HPDE6-E6E7 (cell line): ENCODE data around the gene EDAR.
A peak's percentile ranks its signal among the peaks of the same experiment; 100 is the strongest.

Experiments
- DNase-seq: peaks from one replicate; pipeline ENCODE4 v3.0.0; 2011; ENCODE audit warnings: missing footprints; ENCODE audit errors: extremely low spot score

EDAR gene

DNA sequence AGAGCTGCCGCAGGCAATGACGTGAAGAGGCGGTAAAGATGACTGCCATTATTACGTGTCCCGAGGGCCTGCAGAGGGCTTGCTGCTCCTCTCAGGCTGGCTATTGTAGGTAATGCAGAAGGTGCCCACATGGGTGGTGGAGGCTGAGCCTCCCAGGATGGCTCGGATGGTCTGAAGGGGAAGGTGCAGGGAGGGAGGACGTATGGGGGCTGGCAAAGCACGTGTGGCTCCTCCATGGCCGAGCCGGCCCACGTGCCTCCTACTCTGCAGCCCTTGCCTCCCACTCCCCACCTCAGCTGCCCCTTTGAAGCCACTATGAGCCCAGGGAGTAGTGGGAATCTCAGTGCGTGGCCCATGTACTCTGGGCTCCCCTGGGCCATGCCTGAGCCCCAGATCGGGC is 48.9 kb downstream of the EDAR start:
- DNase-seq: no peak

- DNase-seq: no peak
These were observed 50.8 kb downstream of the EDAR start for GRCh38 chr2:108938077-108938710.

DNA sequence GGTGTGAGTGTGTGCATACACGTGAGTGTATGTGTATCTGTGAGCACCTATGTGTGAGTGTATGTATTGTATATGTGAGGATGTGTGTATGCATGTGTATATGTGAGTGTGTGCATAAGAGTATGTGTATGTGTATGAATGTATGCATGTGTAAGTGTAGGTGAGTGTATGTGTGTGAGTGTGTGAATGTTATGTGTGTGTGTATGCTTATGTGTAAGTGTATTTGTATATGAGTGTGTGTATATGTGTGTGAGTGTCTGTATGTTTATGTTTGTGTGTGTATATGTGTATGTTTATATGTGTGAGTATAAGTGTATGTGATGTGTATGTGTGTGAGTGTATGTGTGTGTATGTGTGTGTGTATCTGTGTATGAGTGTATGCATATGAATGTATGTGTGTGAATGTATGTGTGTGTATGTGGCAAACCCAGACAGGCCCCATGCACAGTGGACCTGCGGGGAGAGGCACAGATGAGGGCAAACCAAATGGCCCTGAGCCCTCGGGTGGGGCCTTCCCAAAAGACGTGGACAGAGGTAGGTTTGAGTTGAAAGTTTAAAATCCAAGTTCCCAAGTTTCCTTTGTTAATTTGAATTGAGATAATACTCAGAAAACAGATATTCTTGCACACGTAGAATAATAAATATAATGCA is 51.5 kb downstream of the EDAR start:
- no peak for DNase-seq

- no peak for DNase-seq
These were observed 52.2 kb downstream of the EDAR start for GRCh38 chr2:108936866-108937265.

DNA sequence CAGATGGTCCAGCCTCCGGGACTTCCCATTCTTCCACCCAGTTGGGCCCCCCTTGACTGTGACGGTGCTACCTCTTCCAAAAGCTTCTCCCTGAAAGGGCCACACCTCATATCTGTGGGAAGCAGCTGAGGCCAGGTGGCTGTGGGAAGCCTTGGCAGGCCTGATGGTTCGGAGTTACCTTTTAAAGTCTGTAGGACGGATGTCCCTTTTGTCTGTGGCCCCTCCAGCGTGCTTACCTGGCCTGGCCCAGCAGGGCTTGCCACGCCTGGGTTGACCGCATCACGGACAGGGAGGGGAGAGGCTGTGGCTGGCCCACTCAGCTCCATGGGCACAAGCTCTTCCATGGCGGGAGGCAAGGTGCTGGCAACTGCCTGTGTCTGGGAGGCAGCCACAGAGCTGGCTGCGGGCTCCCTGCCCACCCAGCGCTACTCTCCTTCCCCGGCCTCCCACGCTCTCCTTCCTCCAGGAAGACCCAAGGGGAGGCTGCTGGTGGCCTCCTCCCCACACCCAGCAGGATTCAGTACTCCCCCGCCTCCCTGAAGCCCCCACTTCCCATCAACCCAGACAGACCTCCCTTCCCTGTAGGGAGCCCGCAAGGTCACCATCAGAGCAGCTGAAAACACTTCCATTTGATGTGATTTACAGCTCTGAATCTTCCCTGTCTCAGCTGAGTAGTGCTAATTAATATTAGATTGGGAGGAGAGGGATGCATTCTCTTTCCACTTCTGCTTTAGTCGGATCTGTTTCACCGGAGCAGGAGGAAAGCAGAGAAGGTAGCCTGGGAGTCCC is 52.8 kb downstream of the EDAR start:
- no peak for DNase-seq

DNA sequence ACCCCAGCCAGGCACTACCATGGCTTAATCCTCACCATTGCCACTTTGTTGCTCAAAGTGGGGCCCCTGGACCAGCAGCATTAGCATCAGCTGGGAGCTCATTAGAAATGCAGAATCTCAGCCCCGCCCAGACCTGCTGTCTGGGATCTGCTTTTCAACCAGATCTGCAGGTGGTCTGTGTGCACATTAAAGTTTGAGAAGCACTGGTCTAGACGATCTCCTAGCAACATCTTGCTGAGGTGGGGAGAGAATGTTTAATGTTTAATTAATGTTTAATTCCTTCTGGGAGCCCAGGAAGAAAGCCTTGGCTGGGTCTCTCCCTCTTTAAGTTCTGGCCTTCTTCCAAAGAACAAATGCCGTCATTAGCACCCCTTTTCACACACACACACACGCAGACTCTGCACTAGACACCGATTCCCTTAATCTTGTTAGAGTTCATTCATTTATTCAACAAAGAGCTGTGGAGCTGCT is 53.7 kb downstream of the EDAR start:
- DNase-seq: no peak

- DNase-seq: no peak
These were observed 54.3 kb downstream of the EDAR start for GRCh38 chr2:108934583-108935245.

- DNase-seq: no peak
These were observed 54.9 kb downstream of the EDAR start for GRCh38 chr2:108934151-108934550.

DNA sequence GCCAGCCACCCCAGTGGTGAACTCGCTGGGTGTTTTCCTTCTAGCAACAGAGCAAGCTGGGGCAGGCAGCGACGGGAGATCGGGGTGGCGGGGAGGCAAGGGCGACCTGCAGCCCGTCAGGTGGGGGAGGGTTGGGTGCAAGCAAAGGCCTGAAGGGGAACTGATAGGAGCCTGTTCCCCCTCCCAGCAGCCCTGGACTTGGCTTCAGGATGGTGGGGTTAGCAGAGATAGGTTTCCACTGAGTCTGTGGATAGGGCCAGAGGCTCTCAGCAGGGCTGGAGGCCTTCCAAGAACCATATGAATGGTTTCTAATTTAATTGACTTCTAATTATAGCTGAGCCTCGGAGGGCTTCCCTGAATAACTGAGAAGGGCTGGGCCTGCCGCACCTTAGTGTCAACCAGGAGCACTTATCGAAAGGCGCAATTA is 55.3 kb downstream of the EDAR start:
- peak; percentile 44 for DNase-seq

GRCh38 chr2:108932736-108933332 is 56.2 kb downstream of the EDAR start:
- DNase-seq: no peak

GRCh38 chr2:108931372-108931771 is 57.6 kb downstream of the EDAR start:
- no peak for DNase-seq

DNA sequence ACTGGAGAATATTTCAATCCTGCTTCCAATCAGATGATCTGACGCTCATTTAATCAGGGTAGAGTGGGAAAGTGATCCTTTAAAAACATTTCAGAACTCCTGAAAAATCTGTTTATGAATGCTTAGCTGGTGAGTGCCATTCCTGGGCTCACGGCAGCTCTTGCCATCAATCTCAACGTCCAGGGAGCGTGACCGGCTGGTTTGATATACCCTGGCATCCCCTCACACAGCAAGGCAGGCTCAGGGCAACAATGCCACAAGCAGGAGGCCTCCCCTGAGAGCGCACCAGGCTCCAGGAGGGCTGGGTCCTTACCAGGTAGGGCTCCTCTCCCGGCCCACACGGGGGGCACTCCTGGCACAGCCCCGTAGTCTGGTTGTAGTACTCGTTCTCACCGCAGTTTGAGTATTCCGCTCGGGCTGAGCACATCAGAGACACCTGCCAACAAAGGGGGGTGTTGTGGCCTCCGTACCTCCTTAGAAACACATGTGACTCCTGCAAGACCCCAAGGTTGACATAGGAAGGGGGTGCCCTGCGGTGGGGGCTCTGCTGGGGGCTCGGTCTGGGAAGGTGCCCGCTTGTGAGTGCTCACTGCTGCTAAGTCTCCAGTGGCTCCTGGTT is 59.1 kb downstream of the EDAR start:
- no peak for DNase-seq

DNA sequence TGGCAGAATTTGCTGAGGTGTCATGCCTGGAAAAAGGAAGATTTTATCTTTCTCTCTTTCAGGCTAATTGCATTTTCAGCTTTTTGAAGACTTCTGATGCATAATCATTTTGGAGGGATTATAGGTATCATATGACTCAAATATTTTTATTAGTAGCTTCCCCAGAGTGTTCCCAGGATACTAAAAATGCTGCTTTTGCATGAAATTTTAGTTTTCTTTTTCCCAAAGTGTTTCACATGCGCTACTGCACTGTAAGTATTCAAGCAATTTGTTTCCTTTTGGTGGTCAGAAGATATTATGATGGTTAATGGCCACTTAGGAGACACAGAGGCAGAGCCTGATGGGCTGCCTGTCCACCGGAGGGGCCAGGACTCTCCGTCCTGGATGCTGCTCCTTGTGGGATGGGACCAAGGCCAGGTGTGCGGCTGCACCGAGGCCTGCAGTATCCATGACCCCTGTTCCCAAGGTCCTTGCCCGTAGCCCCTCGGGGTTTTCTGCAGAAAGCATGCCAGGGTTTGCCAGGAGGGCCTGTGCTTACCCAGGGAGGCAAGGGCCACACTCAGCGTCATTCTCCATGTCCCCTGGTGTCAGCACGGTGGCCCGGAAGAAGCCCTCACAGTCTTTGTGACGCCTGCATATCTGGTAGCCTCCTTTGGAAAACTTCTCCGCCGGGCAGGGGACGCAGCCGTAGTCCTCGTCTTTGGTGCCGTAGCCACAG is 60.2 kb downstream of the EDAR start:
- no peak for DNase-seq

DNA sequence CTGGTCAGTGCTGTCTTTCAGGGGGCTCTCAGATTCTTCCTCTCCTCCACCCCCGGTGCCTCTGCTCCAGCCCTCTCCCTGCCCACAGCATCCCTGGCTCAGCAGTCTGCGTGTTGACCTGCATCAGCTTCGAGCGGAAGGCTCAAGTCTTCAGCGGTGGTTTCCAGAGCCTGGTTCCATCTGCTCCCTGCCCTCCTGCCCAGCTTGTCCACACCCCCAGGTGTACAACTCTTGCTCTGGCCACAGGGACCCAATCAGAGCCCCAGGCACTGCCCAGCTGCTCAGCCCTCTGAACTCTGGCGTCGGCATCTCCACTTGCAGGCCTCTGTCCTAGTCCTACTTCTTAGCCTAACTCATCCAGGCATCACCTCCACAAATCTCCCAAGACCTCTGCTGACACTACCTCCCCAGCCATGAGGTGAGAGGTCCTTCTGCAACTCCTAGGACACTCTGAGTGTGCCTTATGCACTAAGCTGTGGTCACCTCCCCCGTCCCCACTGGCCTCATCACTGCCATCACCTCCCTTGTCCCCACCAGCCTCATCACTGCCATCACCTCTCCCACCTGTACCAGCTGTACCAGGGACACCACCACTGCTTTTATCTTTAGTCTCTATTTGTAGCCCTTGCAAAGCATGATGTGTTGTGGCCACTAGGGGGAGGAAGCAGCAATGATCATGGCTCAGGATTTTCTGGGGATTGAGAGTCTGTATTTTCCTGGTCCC is 60.9 kb downstream of the EDAR start:
- peak; percentile 49 for DNase-seq

DNA sequence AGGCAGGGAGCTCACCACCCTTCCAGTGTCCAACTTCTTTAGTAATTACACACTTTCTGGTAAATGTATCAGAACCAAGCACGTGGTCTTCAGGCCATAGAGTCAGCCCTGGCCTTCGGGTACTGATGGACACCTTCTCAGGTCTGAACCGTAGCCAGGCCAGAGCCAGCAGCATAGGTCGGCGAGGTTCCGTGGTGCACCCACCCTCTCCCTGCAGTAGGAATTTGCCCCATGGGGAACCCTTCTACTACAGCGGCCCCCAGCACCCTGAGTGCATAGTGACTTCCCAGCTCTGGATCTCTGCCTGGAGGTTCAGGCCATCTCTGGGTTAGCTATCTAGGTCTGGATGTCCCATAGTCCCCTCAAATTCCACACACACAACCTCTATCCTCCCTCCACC is 61.6 kb downstream of the EDAR start:
- DNase-seq: no peak

DNA sequence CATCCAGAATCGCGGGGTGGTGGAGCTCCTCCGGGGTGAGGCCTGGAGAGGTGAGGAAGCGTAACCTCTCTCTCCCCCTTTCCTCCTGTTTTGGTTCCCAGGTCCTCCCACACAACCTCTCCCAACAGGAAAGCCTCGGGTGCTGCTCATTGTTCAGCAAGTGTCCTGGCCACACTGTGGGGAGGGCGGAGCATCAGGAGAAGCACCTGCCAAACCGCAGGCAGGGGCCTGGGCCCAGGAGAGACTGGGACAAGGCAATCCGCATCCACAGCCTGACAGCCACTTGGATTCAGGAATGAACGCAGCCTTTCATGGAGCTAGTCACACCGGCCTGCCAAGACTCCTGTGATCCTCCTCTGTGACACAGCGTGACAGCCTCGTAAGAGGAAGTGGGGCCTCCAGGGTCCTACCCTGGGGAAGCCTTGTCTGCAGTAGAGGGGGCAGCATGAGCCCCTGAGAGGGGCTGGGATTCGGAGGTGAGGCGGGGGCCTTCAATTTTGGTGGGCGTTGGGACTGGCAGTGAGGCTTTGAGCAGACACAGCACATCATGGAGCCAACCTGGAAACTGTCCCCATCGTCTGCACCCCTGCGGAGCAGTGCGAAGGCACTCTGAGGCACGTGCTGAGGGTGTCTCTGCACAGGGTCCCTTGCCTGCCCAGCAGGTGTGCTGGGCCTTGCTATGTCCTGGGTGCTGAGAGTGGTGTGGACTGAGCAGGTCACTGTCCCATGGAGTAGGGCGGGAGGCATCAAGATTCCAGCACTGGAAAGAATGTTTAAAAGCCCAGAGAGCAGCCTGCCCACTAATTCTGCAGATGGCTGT is 62.2 kb downstream of the EDAR start:
- no peak for DNase-seq

GRCh38 chr2:108925735-108926134 is 63.3 kb downstream of the EDAR start:
- DNase-seq: no peak

GRCh38 chr2:108925286-108925685 is 63.7 kb downstream of the EDAR start:
- no peak for DNase-seq

GRCh38 chr2:108924580-108925251 is 64.3 kb downstream of the EDAR start:
- DNase-seq: no peak
